Kasumi-1 (cell line): ENCODE results near the gene KIFC3.
"Not testable (repeated sequence)": the region's sequence is repeated elsewhere in the genome, so short reads cannot be mapped to it uniquely, and the experiment has no call there.

Experiments used
- DNase-seq, 2 experiments: peaks; one replicate each; lab custom pipeline; 2025; lab: John Stamatoyannopoulos, UW

KIFC3 gene, protein sequence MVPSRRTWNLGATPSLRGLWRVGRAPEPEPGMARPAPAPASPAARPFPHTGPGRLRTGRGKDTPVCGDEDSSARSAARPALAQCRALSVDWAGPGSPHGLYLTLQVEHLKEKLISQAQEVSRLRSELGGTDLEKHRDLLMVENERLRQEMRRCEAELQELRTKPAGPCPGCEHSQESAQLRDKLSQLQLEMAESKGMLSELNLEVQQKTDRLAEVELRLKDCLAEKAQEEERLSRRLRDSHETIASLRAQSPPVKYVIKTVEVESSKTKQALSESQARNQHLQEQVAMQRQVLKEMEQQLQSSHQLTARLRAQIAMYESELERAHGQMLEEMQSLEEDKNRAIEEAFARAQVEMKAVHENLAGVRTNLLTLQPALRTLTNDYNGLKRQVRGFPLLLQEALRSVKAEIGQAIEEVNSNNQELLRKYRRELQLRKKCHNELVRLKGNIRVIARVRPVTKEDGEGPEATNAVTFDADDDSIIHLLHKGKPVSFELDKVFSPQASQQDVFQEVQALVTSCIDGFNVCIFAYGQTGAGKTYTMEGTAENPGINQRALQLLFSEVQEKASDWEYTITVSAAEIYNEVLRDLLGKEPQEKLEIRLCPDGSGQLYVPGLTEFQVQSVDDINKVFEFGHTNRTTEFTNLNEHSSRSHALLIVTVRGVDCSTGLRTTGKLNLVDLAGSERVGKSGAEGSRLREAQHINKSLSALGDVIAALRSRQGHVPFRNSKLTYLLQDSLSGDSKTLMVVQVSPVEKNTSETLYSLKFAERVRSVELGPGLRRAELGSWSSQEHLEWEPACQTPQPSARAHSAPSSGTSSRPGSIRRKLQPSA

DNA sequence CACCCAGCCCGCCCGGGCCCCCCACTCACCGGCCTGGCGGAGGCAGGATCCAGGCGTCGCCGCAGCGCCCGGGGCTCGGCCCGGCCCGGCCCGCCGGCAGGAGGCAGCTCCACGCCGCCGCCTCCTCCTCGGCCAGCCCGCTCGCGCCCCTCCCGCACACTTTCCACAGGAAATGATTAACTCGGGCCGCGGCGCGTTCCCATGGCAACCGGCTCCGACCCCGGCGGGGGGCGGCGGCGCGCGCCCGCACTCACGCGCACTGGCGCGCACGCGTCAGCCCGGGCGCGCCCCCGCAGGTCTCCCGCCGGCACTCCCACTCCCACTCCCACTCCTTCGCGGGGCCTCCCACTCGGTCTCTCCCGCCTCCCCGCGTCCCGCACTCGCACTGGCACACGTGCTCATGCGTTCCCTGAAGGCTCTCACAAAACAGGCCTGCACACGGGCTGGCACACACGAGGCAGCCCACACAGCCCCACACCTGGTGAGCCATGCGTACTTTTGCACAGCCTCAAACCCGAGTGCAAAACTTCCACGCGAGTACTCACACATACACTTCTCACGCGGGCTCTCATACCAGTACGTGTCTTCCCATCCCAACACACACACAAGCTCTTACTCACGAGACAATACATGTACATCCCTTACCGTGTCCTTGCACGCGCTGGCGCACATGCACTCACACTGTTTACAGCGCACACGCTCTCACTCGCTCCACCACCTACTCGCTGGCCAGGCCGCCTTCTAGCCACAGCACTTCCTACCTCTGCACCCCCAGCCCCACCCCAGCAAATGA lies at the start of gene KIFC3:
Gene KIFC3, minus strand, starts transcription at position 151 of the 793 bp plus-strand sequence. CDS start 4,248 bp downstream, outside the sequence.
- DNase-seq: peak; percentile 12 to 21

DNA sequence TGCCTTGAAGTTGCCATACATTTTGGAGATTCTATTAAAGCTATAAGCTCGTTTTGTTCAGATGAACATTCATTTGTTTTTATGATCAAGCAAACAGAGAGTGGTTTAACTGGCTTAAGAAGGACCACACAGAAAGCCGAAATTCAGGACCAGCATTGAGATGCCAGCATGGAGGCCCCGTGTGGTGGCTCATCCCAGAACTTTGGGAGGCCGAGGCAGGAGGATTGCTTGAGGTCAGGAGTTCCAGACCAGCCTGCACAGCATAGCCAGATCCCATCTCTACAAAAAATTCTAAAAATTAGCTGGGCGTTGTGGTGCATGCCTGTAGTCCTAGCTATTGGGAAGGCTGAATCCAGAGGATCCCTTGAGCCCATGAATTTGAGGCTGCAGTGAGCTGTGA lies 45.9 kb upstream of the KIFC3 start:
- no peak for DNase-seq

DNA sequence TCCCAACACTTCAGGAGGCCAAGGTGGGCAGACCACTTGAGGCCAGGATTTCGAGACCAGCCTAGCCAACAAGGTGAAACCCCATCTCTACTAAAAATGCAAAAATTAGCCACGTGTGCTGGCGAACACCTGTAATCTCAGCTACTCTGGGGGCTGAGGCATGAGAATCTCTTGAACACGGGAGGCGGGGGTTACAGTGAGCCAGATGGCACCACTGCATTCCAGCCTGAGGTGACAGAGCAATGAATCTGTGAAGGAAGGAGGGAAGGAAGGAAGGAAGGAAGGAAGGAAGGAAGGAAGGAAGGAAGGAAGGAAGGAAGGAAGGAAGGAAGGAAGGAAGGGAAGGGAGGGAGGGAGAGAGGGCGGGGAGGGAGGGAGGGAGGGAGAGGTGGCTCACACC lies 44.6 kb upstream of the KIFC3 start:
- DNase-seq: not testable (repeated sequence)

DNA sequence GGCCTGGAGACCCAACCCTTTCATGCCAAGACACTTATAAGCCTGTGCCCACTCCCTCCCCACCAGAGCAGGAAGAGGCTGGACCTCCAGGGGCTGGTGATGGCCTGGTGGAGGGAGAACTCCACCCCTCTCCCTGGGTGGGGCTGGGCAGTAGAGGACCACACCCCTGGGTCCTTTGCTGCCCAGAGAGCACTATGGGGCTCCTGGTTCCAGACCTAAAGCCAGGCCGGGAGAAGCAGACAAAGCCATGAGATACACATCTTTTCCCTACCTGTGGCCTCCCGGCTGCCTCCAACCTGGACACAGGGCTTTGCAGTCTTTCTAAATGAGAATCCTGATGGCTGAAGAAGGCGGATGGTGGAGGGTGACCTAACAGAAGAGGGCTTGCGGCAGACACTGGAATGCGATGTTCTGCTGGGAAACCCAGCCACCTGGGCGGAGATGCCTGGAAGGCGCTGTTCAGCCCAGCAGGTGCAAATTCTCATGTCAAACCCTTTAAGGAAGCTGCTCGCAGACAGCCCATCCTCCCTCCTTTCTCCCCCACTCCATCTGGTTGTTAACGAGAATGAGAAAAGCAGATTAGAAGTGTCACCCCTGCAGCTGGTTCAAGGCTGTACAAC lies 43.9 kb upstream of the KIFC3 start:
- no peak for DNase-seq

DNA sequence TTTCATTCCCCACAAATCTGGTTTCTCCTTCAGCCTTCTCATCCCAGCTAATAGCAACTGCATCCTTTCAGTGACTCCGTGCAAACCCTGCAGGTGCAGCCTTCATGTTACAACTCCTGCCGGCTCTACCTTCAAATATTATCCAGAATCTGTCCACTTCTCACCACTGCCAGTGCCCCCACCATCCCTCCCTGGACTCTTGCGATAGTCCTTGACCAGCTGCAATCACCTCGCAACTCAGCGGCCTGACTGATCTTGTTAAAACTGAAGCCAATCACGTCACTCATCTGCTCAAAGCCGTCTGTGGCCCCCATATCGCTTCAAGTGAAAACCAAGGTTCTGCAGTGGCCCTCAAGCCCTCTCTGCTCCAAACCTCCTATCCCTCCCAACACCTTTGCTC lies 42.8 kb upstream of the KIFC3 start:
- no peak for DNase-seq

DNA sequence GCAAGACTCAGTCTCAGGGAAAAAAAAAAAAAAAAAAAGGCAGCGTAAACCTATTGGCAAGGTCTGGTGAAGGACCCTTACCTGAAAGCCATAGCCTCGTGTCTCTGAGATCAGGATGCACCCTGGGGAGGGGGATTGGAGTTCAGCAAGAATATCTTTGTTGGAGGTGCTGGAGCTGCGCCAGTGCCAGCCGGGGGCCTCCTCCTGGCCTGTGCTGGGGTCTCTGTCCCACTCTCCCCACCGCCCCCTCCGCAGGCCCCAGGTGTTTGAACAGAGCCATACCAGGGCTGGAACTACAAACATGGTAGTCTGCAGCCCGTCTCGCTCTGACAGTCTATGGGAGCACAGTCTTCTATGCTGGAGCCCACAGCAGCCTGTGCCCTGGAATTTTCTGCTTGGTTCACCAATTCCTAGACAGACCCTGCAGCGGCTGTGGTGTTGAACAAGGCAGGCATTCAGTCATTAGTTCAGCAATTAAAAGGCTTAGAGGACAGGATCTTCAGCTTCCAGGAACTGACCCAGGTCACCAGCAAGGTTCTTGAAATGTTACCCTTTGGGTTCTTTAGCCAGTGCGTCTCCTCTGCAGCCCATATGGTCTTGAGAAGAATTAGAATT lies 42.2 kb upstream of the KIFC3 start:
- no peak for DNase-seq

DNA sequence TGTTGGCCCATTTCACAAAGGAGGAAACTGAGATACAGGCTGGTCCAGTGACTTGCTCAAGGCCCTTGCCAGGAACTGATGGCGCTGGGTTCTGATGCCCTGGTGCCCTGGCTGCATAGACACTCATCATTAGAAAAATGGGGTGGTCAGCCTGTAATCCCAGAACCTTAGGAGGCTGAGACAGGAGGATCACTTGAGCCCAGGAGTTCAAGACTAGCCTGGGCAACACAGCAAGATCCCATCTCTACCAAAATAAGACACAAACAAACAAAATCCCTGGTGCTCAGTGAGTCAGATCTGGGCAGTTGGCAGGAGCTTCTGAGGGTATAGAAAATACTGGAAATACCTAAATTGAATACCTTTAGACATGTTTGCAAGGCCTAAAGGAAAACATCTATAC lies 41.1 kb upstream of the KIFC3 start:
- no peak for DNase-seq

DNA sequence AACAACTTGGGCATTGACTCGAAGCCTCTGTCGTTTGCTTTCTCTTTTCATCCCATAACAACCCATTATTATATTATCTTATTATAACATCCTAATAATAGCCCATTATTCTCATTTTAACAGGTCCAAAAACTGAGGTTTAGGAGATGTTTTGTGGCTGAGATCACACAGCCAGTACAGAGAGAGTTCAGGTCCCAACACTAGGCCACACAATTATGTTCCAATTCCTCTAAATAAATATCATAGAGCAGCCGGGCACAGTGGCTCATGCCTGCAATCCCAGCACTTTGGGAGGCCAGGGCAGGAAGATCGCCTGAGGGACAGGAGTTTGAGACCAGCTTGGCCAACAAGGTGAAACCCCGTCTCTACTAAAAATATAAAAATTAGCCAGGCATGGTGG lies 40.3 kb upstream of the KIFC3 start:
- no peak for DNase-seq

DNA sequence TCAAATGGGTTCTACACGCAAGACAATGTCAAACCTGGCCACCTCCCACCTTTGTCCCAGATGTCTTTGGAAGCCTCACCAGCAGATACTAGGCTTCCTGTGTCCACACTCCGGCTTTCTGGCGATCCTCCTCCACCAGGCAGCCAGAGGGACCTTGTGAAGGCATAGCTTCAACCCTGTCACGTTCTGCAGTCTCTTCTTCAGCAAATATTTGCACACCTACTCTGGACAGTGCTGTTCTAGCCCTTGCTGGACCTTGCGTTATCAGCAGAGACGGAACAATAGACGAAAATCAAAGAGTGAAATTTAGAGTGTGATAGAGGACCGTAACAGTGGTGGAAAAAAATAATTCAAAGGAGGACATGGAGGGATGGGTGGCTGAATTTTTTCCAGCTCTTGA lies 38.5 kb upstream of the KIFC3 start:
- DNase-seq: no peak

DNA sequence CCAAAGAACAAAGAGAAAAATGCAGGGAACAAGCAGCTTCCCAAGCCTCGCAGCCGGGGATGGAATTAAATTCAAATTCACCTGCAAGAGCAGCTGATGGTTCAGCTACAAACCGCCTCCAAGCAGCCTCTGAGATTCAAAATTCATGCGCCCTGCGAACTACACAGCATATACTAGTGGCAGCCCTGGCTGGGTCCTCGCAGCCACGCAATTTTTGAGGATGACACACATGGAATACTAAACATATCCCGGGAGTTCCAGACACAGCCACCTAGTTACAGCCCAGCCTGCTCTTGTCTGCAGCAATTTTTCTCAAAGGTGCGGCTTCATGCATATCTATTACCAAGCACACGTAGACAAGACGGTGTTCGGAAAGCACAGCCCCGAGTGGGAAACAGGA lies 35.9 kb upstream of the KIFC3 start:
- no peak for DNase-seq

DNA sequence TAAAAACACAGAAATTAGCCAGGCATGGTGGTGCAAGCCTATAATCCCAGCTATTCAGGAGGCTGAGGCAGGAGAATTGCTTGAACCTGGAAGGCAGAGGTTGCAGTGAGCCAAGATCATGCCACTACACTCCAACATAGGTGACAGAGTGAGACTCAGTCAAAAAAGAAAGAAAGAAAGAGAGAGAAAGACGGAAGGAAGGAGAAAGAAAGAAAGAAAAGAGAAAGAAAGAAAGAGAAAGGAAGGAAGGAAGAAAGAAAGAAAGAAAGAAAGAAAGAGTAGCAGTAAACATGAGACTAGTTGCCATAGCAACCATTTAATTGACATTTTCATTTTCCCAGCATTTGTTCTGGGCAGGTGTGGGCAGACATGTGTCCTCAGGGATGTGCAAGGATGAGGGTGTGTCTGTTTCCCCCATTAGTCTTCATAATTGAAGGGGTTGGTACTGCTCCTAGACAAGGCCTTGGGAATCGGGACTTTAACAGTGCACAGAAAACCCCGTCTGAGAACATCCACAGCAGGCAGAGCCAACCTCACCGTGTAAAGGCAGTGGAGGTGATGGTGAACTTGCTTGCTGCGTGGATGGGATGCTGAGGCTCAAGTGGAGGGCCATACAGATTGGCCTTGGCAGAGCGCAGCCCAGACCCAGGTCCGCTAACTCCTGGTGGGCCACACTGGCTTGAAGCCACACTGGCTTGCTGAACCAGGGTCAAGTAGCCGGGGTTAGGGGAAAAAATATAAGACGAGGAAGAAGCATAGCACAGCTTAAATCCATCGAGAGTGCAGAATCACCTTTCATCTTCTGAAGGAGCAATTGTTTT lies 35.2 kb upstream of the KIFC3 start:
- no peak for DNase-seq

DNA sequence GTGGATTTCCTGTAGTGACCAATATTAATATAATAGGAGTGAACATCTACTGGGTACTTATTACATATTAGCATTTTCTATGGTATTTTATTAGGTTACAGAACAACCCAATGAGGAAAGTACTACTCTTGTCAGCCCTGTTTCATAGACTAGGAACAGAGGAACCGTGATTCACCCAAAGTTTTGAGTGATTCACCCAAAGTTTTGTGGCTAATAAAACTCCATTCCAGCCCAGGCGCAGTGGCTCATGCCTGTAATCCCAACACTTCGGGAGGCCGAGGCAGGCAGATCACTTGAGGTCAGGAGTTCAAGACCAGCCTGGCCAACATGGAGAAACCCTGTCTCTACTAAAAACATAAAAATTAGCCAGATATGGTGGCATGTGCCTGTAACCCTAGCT lies 33.1 kb upstream of the KIFC3 start:
- not testable (repeated sequence) for DNase-seq

DNA sequence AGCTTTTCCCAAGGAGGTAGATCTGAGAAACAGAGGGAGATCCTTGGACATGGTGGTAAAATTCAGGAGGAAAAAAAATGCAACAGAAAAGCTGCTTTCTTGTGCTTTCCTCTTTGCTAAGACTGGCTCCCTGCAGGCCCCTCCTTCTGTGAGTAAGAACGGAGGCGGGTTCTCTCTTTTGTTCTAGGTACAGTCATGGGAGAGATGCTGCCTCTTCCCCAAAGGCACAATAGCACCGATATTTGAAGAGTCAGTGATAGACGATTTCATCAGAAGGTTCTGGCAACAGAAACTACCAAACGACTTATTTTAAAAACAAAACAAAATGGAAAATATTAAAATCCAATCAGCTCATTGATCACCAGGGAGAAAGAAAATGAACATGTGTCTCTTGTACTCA lies 32.6 kb upstream of the KIFC3 start:
- no peak for DNase-seq

DNA sequence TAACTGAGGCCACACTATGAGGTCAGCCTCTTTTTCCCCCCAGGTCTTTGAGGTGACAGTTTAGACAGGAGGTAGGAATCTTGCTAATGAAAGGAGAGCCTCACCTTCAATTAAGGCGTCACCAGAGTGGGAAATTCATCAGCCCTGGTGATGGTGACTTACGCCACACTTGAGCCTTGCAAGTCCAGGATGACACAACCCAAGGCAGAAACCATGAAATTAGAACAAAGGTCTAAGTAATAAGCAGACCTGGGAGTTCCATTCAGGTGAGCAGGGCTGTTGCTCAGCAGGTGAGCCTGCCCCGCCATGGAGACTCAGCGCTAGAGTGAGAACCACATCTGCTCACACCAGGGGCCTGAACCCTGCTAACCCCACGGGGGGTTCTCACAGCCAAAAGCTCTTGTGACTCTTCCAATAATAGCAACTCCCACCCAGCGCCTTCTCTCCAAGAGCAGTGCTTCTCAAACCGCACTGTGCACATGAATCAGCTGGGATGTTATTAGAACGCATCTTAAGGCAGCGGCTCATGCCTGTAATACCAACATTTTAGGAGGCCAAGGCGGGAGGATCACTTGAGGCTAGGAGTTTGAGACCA lies 28.7 kb upstream of the KIFC3 start:
- DNase-seq: no peak

DNA sequence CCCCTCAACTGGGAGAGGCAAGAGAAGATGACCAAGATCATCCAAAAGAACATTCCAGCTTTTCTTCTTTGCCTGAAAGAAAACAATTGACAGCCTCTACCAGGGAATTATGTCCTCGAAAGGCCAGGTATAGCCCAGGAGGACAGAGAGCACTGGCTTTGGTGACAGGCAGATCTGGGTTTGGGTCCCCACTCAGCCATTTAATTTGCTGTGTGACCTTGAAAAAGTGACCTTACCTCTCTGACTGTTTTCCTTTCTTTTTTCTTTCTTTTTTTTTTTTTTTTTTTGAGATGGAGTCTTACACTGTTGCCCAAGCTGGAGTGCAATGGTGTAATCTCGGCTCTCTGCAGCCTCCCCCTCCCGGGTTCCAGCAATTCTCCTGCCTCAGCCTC lies 27.7 kb upstream of the KIFC3 start:
- no peak for DNase-seq

DNA sequence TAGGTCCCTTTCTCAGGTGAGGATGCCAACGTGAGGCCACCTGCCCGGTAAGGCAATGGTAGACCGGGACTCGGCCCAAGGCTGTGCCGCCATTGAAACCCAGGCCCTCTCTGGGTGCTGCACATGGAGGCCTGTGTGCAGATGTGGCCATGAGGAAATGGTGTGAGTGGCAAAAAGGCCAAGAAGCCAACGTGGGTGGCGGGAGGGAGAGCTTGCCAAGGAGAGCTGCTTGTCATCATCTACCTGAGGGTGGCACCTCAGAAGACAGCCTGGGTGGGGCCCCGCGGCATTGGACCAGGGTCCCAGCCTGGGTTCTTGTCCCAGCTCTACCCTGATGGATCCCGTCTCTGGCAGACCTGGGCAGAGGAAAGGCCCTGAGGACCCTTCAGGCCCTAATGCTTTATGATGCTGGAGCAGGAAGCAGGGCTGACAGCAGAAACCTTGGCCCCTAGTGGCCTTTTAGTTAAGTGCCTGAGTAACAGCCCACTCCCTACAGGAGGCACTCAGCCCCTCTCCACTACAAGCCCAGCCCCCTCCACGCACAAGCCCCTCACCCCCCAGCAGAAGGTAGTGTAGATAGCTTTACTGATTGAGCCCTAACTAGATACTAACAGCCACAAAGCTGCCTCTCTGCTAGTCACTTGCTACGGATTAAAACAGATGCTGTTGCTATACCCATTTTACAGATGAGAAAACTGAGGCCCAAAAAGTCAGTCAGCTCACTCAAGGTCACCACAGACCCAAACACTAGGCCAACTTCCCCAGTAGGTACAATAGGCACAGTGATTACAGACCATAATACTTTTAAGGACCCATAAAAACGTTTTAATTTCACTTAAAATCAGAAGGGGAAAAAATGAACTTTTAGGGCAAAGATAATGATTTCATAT lies 26.2 kb upstream of the KIFC3 start:
- DNase-seq: no peak

DNA sequence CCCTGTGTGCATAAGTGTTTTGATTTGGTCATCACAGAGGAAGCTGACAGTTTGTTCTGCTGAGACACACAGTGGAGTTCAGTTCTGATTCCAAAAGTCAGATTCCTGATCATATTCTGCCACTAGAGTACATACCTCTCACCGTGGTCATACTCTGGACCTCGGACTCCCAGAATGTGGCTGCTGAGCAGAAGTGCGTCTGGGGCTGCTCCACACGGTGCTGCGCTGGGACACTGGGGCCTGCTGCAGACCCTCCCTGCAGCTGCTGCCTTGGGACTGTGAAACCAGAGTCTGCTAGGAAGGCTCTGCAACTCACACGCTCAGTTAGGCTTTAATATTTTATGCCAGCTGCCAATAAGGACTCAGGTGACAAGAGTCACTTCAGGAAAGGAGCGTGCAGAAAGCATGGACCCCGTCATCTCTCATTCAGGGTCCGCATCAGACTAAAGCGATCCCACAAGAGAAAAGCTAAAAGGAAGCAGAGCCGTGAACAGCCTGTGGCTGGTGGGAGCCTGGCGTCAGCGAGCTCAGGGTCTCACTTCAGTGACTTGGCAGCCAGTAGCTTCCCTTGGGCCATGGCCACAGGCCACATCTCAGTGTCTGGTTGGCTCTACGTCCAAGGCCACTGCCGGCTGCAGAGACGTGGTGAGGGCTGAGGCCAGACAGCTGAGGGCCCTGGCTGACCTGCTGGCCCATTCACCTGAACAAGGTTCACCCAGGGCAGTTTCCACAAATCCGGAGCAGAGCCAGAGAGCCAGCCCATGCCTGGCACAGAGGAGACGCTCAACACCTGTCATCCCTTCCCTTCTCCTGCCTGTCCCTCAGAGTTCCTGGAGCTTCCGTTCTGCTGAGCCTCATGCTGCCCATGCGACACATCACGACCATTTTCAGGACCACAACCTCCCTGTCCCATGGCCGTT lies 24.7 kb upstream of the KIFC3 start:
- DNase-seq: no peak

DNA sequence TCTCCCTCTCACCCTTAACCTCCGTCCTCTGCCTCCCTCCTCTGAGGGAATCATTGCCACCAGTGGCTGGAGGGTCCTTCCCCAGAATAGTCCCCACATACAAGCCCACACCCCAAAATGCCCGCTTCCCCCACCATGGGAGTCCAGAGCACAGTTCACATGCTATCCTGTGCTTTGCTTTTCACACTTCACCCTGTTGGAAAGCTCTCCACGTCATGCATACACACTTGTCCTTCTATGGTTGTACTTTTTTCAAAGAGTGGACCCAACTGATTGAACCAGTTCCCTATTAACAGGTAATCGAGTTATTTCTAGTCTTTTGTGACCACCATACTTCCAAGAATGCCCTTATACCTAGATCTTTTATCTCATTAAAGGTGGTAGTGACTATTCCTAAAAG lies 23.8 kb upstream of the KIFC3 start:
- DNase-seq: no peak
